B cell (primary cell): ENCODE results near the gene CAMK1D. TPM values are rescaled to one million over a fixed set of nuclear protein-coding genes. Genes with fewer than 3 reads are reported as not detected.

Source experiments
- ATAC-seq: fragments of 200-7000 bp; cut with Tn5 transposase; one replicate; pipeline ENCODE4 v1.10.0; 2021; ENCODE audit warnings: low read depth, mild to moderate bottlenecking, moderate number of reproducible peaks, moderate library complexity
- CTCF ChIA-PET: fragments of 350-600 bp; sonication (Branson Sonifier 250); formaldehyde crosslinking; loops from one replicate; lab custom pipeline; 2021; ENCODE audit warnings: antibody characterized with exemption, inconsistent platforms; lab: Charles Lee
- POLR2A ChIA-PET: fragments of 350-600 bp; sonication (Branson Sonifier 250); formaldehyde crosslinking; loops from one replicate; lab custom pipeline; 2021; ENCODE audit warnings: antibody characterized with exemption; lab: Charles Lee
- DNase-seq: peaks from one replicate; pipeline ENCODE4 v3.0.0; 2013
- H2AFZ ChIP-seq: 2 replicates; pipeline ENCODE4 v1.6.1; 2012; ENCODE audit warnings: mild to moderate bottlenecking, low read depth, low read length; ENCODE audit not compliant: insufficient read depth, poor library complexity, severe bottlenecking
- H3K27ac ChIP-seq, 2 donors: 1 replicate in 1 of 2; 2 replicates in 1 of 2; pipeline ENCODE4 v1.5.1; 2012 to 2013; ENCODE audit warnings: low read length in 2 of 2, mild to moderate bottlenecking in 2 of 2, moderate library complexity in 1 of 2
- H3K27me3 ChIP-seq, 4 experiments: fragments of 200-600 bp in 1 of 4; sonication (generic) in 1 of 4; replicated peaks in 1 of 4; 1 replicate in 2 of 4; 2 replicates in 2 of 4; pipeline versions ENCODE4 v1.6.1 to v1.7.0; 2013 to 2016; ENCODE audit warnings: low read length in 3 of 4, mild to moderate bottlenecking in 2 of 4, mixed read lengths in 1 of 4, moderate library complexity in 1 of 4; ENCODE audit not compliant: insufficient read depth in 4 of 4, control insufficient read depth in 3 of 4; ENCODE audit errors: control extremely low read depth in 1 of 4
- H3K36me3 ChIP-seq, 2 experiments: replicated peaks in 1 of 2; 1 replicate in 1 of 2; 2 replicates in 1 of 2; pipeline versions ENCODE4 v1.6.1 to v1.7.1; 2013; ENCODE audit warnings: low read length in 1 of 2; ENCODE audit not compliant: insufficient read depth in 2 of 2, control insufficient read depth in 1 of 2; ENCODE audit errors: control extremely low read depth in 1 of 2, extremely low read depth in 1 of 2
- H3K4me1 ChIP-seq, 2 donors: fragments of 200-600 bp in 1 of 2; sonication (generic) in 1 of 2; 1 replicate in 1 of 2; 2 replicates in 1 of 2; pipeline versions ENCODE4 v1.5.1 to v1.6.1; 2013 to 2017; ENCODE audit warnings: low read length in 2 of 2; ENCODE audit not compliant: control insufficient read depth in 2 of 2, insufficient read depth in 2 of 2
- H3K4me2 ChIP-seq: replicated peaks from 2 replicates; pipeline ENCODE3; 2012; ENCODE audit warnings: mild to moderate bottlenecking, low read depth, low read length; ENCODE audit not compliant: poor library complexity, severe bottlenecking
- H3K4me3 ChIP-seq, 5 experiments: fragments of 200-600 bp in 1 of 5; sonication (generic) in 1 of 5; 1 replicate in 3 of 5; 2 replicates in 2 of 5; pipeline versions ENCODE4 v1.5.1 to v1.7.0; 2011 to 2016; ENCODE audit warnings: low read length in 4 of 5, mild to moderate bottlenecking in 4 of 5, low read depth in 2 of 5, control low read depth in 1 of 5, moderate library complexity in 1 of 5; ENCODE audit not compliant: insufficient read depth in 1 of 5; ENCODE audit errors: control extremely low read depth in 1 of 5, extremely low read depth in 1 of 5
- H3K79me2 ChIP-seq: fragments of 200-600 bp; sonication (generic); one replicate; pipeline ENCODE4 v1.6.0; 2016; ENCODE audit warnings: low read length; ENCODE audit not compliant: control insufficient read depth, insufficient read depth
- H3K9ac ChIP-seq: fragments of 200-600 bp; sonication (generic); 2 replicates; pipeline ENCODE4 v1.6.1; 2017; ENCODE audit warnings: mild to moderate bottlenecking, low read length, moderate library complexity
- H3K9me3 ChIP-seq, 3 donors: one replicate each; pipeline versions ENCODE4 v1.6.1 to v1.7.1; 2013; ENCODE audit warnings: low read length in 2 of 3; ENCODE audit not compliant: control insufficient read depth in 2 of 3, insufficient read depth in 1 of 3; ENCODE audit errors: control extremely low read depth in 1 of 3
- H4K20me1 ChIP-seq: 2 replicates; pipeline ENCODE4 v1.6.0; 2012; ENCODE audit warnings: mild to moderate bottlenecking, low read length; ENCODE audit not compliant: insufficient read depth, control insufficient read depth, poor library complexity, severe bottlenecking
- H3K27ac Mint-ChIP-seq: one replicate; pipeline ENCODE4 v1.8.0; 2021; ENCODE audit warnings: mixed read lengths
- H3K27me3 Mint-ChIP-seq: one replicate; pipeline ENCODE4 v1.8.0; 2021; ENCODE audit warnings: mixed read lengths
- H3K4me1 Mint-ChIP-seq: one replicate; pipeline ENCODE4 v1.8.0; 2021; ENCODE audit warnings: mixed read lengths
- H3K4me3 Mint-ChIP-seq: one replicate; pipeline ENCODE4 v1.8.0; 2021; ENCODE audit warnings: mixed read lengths
- H3K9me3 Mint-ChIP-seq: one replicate; pipeline ENCODE4 v1.8.0; 2022; ENCODE audit warnings: mixed read lengths; ENCODE audit not compliant: insufficient read depth
- EZH2 ChIP-seq: IDR thresholded peaks from 2 replicates; pipeline ENCODE4 v1.6.1; 2012; ENCODE audit warnings: borderline replicate concordance, low read depth, mild to moderate bottlenecking, moderate library complexity, low read length; ENCODE audit not compliant: insufficient read depth, poor library complexity, severe bottlenecking
- WGBS: methylation state at CpG from one replicate; pipeline ENCODE4 v1.1.5; 2013; ENCODE audit warnings: missing lambda C conversion rate; ENCODE audit not compliant: insufficient coverage; 5-methylcytosine and 5-hydroxymethylcytosine counted together
- intact Hi-C: fragments of 100-400 bp; cut with micrococcal nuclease; formaldehyde crosslinking; loops from one replicate; pipeline ENCODE4 v1.10.0; 2022
- polyA plus RNA-seq: library from polyadenylated mRNA; depleted of rRNA; stranded (reverse); fragments of >200 nt; gene quantifications from 2 replicates; pipeline ENCODE4 v1.2.3, GENCODE V29; 2012
- total RNA-seq, 2 donors: library from RNA; stranded (reverse); fragments of 120-200 nt in 1 of 2; gene quantifications; 1 replicate in 1 of 2; 2 replicates in 1 of 2; pipeline versions ENCODE4 v1.2.3 to v1.2.4, GENCODE V29; 2013 to 2022
- TF ChIP-seq, protein P1 (sequence below): fragments of 200-600 bp; IDR thresholded peaks from one replicate; pipeline ENCODE4 v1.8.0; 2022; ENCODE audit warnings: antibody characterized with exemption, mild to moderate bottlenecking

The CAMK1D gene
- total and polyA plus RNA-seq, 2 donors (not counting 1 experiment from before 2014, with no cell fraction given), result 34.1 to 69.7 TPM

GRCh38 chr10:12397147-12397896 lies 48.0 kb downstream of the CAMK1D start:
- Mint-ChIP-seq H3K4me1 (peaks cover 48% of the 10 kb centered on the region), H3K27ac (no peak overlapping the region), H3K4me3 (no peak overlapping the region), H3K9me3 (no peaks in the 10 kb centered on the region), H3K27me3 (no peaks in the 10 kb centered on the region)
- peaks cover 0 to 11% of the 10 kb centered on the region in 2 experiments for H3K36me3 ChIP-seq
- H3K4me3 ChIP-seq, result no peak overlapping the region
- intact Hi-C loops, result no loop called here
- H4K20me1 ChIP-seq, result peaks cover 88% of the 10 kb centered on the region
- CTCF ChIA-PET, result interaction anchor here (1.0 kb wide), 1 partner anchor 25 kb away, joined by 3 read pairs; no protein-coding TSS in a partner anchor
- TF ChIP-seq, protein P1, sequence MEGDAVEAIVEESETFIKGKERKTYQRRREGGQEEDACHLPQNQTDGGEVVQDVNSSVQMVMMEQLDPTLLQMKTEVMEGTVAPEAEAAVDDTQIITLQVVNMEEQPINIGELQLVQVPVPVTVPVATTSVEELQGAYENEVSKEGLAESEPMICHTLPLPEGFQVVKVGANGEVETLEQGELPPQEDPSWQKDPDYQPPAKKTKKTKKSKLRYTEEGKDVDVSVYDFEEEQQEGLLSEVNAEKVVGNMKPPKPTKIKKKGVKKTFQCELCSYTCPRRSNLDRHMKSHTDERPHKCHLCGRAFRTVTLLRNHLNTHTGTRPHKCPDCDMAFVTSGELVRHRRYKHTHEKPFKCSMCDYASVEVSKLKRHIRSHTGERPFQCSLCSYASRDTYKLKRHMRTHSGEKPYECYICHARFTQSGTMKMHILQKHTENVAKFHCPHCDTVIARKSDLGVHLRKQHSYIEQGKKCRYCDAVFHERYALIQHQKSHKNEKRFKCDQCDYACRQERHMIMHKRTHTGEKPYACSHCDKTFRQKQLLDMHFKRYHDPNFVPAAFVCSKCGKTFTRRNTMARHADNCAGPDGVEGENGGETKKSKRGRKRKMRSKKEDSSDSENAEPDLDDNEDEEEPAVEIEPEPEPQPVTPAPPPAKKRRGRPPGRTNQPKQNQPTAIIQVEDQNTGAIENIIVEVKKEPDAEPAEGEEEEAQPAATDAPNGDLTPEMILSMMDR, result no peak
- TF ChIP-seq EZH2, result no peak
- no peak overlapping the region for H3K4me2 ChIP-seq
- DNase-seq (no peak), ATAC-seq (no peak)
- peaks cover 0 to 6% of the 10 kb centered on the region in 2 donors for H3K4me1 ChIP-seq
- POLR2A ChIA-PET, result interaction anchor here (0.8 kb wide), 1 partner anchor 58 kb away, joined by 3 read pairs; no protein-coding TSS in a partner anchor
- no peaks in the 10 kb centered on the region for H3K27me3 ChIP-seq
- 100% methylated on average over 8 of the region's 10 CpGs for WGBS
- H3K9ac ChIP-seq, result no peak overlapping the region
- no peaks in the 10 kb centered on the region for H3K9me3 ChIP-seq
- peak overlapping the region in 1 of 2 donors; percentile 12 for H3K27ac ChIP-seq
- peaks cover 92% of the 10 kb centered on the region for H3K79me2 ChIP-seq
- no peak overlapping the region for H2AFZ ChIP-seq

- DNase-seq (no peak), ATAC-seq (no peak)
- no peaks in the 10 kb centered on the region for H3K27me3 Mint-ChIP-seq
- H4K20me1 ChIP-seq, result peaks cover 90% of the 10 kb centered on the region
- H3K79me2 ChIP-seq, result peaks cover 92% of the 10 kb centered on the region
- POLR2A ChIA-PET, result no interaction called here
- intact Hi-C loops, result no loop called here
- no peaks in the 10 kb centered on the region for H3K9me3 ChIP-seq
- no peaks in the 10 kb centered on the region for H3K27me3 ChIP-seq
- H3K27ac ChIP-seq, result no peak overlapping the region
- no peak overlapping the region for H2AFZ ChIP-seq
- peaks cover 0 to 12% of the 10 kb centered on the region in 2 experiments for H3K36me3 ChIP-seq
- no peak overlapping the region for H3K27ac Mint-ChIP-seq
- H3K9me3 Mint-ChIP-seq, result no peaks in the 10 kb centered on the region
- H3K4me3 ChIP-seq, result no peak overlapping the region
- TF ChIP-seq EZH2, result no peak
- TF ChIP-seq, protein P1, result no peak
- CTCF ChIA-PET, result no interaction called here
- WGBS, result no CpG with 5 or more reads among the region's 2 CpGs
- no peak overlapping the region for H3K4me3 Mint-ChIP-seq
- no peak overlapping the region for H3K4me2 ChIP-seq
- H3K9ac ChIP-seq, result no peak overlapping the region
- H3K4me1 ChIP-seq, result peaks cover 0 to 6% of the 10 kb centered on the region in 2 donors
- peaks cover 44% of the 10 kb centered on the region for H3K4me1 Mint-ChIP-seq
Measured at GRCh38 chr10:12397941-12398340, 48.6 kb downstream of the CAMK1D start.
